Measurements from ENCODE around the gene SYNE2.
"Not testable (repeated sequence)": the region's sequence is repeated elsewhere in the genome, so short reads cannot be mapped to it uniquely, and the experiment has no call there.

Gene SYNE2

GRCh38 chr14:64190974-64191502 is 338.2 kb downstream of the SYNE2 start:
- DNase-seq (ENCODE audit: low read depth in 2 of 2) = no peak

DNA sequence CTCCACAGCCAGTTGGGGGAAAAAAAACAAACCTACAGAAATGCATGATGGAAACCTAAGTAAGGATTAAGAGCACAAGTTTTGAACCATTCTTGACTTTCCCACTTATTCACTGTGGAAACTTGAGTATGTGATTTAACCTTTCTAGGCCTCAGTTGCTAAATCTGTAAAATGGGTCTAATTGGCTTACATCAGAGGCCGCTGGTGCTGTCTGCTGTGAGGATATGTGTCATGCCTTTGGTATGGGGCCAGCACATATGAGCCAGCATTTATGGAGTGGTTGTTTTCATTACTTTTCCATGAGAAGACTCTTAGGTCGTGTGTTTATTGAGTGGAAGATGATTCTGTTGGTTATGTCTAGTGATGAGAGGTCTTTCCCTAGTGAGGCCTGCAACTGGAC is 339.0 kb downstream of the SYNE2 start:
- no peak for DNase-seq (ENCODE audit: low read depth in 2 of 2)

- no peak for DNase-seq (ENCODE audit: low read depth in 2 of 2)
Observed at GRCh38 chr14:64193821-64194220, 341.0 kb downstream of the SYNE2 start.

DNA sequence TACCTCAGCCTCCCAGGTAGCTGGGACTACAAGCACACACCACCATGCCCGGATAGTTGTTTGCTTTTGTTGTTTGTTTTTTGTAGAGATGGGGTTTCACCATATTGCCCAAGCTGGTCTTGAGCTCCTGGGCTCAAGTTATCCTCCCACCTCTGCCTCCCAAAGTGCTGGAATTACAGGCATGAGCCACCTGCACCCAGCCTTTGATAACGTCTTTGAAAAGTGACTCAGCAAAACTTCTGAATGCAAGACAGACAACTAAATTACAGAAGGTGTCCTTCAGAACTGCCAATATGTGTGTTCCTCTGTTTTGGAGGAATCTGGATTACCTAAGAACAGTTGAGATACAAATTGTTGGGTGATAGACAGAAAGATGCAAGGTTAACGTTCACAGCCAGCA is 341.6 kb downstream of the SYNE2 start:
- no peak for DNase-seq (ENCODE audit: low read depth in 2 of 2)

DNA sequence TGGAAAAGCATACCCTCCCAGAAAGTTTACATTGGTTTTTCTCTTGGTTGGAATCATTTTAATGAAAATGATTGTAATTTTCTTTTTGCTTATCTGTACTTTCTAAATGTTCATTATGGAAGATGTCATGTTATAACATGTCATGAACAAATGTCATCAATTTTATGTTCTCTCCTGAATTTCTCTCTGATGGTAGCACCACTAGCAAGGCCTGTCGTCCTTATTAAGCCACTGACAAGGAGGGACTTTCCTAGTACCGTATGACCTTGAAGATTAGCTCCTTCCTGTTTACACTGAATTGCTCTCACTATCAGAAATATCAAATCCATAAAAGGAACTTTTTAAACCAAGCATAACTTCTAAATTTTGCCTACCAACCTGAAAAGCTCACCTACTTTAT is 342.4 kb downstream of the SYNE2 start:
- no peak for DNase-seq (ENCODE audit: low read depth in 2 of 2)

DNA sequence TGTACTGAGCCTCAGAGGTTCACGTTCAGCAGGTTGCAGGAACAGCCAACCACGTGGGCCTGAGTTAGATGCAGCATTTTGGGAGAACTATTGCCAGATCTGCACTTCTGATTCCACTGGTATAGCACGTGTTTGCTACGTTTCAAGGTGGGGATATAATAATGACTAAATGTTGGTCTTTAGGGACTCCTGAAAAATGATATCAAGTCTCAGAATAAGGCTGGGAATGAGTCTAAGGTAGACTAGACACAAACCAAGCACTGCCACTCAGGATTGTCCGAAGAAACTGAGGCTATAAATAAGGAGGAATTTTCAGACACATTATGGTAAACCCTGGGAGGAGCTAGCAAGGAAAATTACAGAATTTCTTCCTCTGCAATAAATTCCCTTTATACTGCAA is 343.3 kb downstream of the SYNE2 start:
- no peak for DNase-seq (ENCODE audit: low read depth in 2 of 2)

- no peak for DNase-seq (ENCODE audit: low read depth in 2 of 2)
Observed at GRCh38 chr14:64196814-64197411, 344.1 kb downstream of the SYNE2 start.

DNA sequence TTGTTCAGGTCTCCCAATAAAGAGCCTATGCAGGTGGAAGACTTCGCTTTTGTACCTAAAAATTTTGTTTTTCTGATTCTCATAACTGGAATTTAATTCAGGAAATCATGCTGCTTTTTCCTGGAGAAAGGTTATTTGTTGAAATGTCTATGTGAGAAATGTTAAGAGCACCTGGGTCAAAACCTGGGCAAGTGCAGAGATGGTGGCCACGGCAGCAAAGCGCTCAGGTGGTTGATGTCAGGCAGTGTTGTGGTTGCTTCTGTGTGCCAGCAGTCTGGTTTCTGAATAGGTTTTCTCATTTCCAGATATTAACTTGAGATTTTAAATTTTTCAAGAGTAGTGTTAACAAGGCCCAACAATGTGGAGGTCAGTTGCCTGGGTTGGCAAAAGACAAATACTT is 345.2 kb downstream of the SYNE2 start:
- no peak for DNase-seq (ENCODE audit: low read depth in 2 of 2)

DNA sequence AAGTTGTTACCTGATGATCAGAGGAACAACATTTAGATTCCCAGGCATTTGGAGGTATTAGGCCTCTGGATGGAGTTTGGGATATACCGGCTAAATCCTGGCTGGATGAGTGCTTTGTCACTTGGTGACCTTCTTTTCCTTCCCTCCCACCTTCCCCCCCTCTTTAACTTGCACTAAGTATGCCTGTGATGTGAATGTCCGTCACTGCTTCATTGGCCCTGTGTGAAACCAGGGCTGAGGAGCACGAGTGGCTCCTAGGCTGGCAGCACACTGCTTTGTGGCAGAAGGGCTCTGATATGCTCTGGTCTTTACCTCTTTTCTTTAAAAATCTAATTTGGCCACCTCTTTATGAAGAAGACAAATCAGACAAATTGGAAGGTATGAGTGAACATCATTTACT is 345.7 kb downstream of the SYNE2 start:
- DNase-seq (ENCODE audit: low read depth in 2 of 2) = no peak

- no peak for DNase-seq (ENCODE audit: low read depth in 2 of 2)
Observed at GRCh38 chr14:64200170-64200569, 347.4 kb downstream of the SYNE2 start.

GRCh38 chr14:64201296-64201695 is 348.5 kb downstream of the SYNE2 start:
- no peak for DNase-seq (ENCODE audit: low read depth in 2 of 2)

DNA sequence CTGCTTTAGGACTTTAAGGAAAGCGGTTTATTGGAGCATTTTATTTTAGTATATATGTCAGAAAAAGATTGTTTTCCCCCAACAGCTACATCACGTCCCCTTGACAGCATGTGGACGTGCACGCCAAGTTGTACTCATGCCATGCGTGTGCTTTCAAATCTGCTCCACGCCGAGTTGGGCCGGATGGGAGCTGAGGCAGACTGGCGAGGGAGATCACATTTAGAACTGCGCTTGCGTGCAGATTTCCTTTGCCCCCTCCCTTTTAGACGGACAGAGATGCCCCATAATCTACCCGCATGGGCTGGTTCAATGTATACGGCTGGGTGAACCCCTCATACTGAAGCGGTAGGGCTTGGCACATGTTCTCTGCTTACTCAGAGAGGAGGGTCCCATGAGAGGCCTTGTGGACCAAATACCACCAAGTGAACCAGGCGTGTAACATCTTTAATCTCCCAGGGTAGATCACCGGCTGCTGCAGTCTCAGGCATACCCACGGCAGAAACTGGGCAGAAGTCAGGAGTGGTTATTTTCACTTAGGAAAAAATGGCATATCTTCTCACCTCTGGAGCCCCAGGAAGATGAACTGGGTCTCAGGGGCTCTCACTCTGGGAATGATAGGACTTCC is 349.2 kb downstream of the SYNE2 start:
- no peak for DNase-seq (ENCODE audit: low read depth in 2 of 2)

GRCh38 chr14:64202716-64203115 is 349.9 kb downstream of the SYNE2 start:
- no peak for DNase-seq (ENCODE audit: low read depth in 2 of 2)

DNA sequence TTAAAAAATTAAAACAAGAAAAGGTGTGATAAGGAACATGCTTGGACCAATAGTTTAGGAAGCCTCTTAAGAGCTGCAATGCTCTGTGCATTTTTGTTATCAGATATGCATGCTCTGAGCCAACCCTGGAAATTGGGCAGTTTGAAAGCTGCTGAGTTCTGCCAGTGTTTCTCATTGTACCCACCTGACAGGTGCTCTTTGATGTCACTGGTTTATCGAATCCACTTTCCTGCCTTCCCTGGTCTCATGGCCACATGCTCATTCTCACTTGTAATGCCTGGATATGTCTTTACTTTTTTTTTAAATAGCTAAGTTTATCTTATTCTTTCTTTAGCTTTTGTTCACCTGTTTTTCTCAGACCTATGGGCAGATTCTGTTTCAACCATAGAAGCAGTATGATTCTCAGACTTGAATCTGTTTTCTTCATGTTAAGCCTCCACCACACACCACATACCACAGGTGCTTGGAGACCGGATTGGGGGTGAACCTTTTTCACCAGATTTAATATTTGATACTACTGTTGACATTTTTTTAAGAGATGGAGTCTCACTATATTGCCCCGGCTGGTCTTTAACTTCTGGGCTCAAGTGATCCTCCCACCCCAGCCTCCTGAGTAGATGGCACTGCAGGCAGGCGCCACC is 350.7 kb downstream of the SYNE2 start:
- DNase-seq (ENCODE audit: low read depth in 2 of 2) = no peak

GRCh38 chr14:64208261-64208660 is 355.5 kb downstream of the SYNE2 start:
- no peak for DNase-seq (ENCODE audit: low read depth in 2 of 2)

GRCh38 chr14:64208981-64209380 is 356.2 kb downstream of the SYNE2 start:
- no peak for DNase-seq (ENCODE audit: low read depth in 2 of 2)

- DNase-seq (ENCODE audit: low read depth in 2 of 2) = no peak
Observed at GRCh38 chr14:64209444-64210131, 356.8 kb downstream of the SYNE2 start.

DNA sequence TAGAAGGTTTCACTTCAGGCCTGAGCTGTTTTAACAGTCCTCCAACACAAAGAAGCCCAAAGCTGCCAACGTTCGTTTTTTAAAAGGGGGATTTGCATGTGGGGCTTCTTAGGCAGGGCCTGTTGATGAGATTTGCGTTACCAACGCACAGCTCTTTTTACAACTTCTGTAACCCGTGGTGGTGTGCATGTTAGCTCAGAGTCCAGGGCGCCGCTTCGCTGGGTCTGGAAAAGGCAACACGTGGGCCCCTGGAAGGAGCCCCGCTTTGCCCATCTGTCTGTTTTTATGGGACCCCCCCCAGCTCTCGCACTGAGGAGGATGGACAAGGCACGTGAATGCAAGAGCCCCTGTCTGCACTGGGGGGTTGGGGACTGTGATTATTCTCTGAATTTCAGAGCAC is 357.4 kb downstream of the SYNE2 start:
- DNase-seq (ENCODE audit: low read depth in 2 of 2) = no peak

- not testable (repeated sequence) for DNase-seq (ENCODE audit: low read depth in 2 of 2)
Observed at GRCh38 chr14:64210912-64211311, 358.1 kb downstream of the SYNE2 start.

- no peak for DNase-seq (ENCODE audit: low read depth in 2 of 2)
Observed at GRCh38 chr14:64212666-64213065, 359.9 kb downstream of the SYNE2 start.

DNA sequence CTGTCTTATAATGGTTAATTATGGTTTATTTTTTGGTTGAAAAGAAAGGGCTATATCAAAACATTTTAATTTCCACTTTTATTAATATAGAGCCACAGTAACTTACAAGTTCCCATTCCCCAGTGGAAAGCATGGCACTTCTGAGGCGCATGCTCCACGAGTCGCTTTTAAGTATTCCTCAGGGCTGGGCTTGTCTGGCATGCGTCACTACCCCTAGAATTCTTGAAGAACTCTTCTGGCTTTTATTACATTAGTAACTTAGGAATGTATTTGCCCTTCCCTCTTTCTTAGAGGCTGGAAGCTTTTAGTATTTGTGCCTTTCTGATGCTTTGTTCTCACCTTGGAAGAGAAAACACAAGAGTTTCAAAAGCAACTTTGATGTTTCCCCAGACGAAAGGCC is 360.3 kb downstream of the SYNE2 start:
- DNase-seq (ENCODE audit: low read depth in 2 of 2) = no peak

DNA sequence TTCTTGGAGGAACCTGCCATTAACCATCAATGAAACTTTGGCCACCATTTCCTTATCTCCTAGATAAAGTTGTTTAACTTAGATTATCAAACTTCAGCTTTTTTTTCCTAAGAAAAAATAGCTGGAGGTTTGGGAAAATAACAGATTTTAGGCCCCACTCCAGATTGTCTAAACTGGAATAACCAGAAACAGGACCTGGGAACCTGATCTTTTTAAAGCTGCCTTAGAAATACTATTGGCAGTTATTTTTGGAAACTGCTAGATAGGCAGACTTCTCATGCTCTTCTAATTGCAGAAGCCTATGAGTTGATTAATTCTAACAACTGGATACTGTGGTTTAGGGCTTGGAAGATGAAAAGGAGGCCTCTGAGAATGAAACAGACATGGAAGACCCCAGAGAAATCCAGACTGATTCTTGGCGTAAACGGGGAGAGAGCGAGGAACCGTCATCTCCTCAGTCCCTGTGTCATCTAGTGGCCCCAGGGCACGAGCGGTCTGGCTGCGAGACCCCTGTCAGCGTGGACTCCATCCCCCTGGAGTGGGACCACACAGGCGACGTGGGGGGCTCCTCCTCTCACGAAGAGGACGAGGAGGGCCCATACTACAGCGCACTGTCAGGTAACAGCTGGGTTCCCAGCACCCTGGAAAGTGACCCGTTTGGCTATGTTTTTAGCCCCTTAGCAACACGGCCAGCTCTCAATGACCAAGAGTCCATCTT is 361.2 kb downstream of the SYNE2 start:
- DNase-seq (ENCODE audit: low read depth in 2 of 2) = no peak
